Upper lobe of left lung (tissue), 4 donors: Measurements from ENCODE around the gene TMEM231.

ENCODE experiments used
- CTCF ChIP-seq, 6 experiments: fragments of 450-650 bp in 4 of 6; fragments of 200-600 bp in 2 of 6; sonication (generic) in 2 of 6; IDR thresholded peaks; one replicate each; pipeline ENCODE4 v1.5.1; 2016 to 2019; ENCODE audit warnings: antibody characterized with exemption in 6 of 6
- POLR2A ChIP-seq, 4 donors: fragments of 450-650 bp; IDR thresholded peaks; one replicate each; pipeline ENCODE4 v1.5.1; 2016 to 2017; ENCODE audit warnings: antibody characterized with exemption in 4 of 4, mild to moderate bottlenecking in 2 of 4

GRCh38 chr16:75590920-75591843 lies 35.1 kb upstream of the TMEM231 start:
- no peak for TF ChIP-seq CTCF (IDR thresholded peaks at IDR 0.05)
- TF ChIP-seq POLR2A (IDR thresholded peaks at IDR 0.05) = no peak
